VCaP (cell line): Measurements from ENCODE around the gene CD99L2.

Experiments used
- H3K27ac ChIP-seq: fragments of 450-650 bp; 2 replicates; pipeline ENCODE4 v1.5.1; 2017
- TF ChIP-seq, protein P1 (sequence below): fragments of 450-650 bp; conservative IDR thresholded peaks from 2 replicates; pipeline ENCODE4 v1.5.1; 2017; ENCODE audit warnings: mild to moderate bottlenecking, moderate library complexity

CD99L2 gene

DNA sequence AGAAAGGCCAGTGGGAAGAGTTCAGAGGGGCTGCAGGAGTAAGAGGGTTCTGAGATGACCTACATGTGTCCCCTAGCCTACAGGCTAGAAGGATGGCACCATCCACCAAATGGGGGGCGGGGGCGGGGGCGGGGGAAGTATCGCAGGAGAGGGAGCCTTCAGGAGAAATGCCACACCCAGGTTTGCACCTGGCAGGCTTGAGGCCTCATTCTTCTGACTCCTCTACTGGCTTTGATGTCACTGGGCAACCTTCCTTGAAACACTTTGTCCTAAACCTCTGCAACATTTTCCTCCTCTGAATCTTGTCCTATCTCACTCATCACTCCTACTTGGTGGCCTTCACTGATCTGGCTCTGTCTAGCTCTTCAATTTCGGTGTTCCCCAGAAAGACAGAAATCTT, 24.0 kb downstream of the CD99L2 start:
- TF ChIP-seq, protein P1, sequence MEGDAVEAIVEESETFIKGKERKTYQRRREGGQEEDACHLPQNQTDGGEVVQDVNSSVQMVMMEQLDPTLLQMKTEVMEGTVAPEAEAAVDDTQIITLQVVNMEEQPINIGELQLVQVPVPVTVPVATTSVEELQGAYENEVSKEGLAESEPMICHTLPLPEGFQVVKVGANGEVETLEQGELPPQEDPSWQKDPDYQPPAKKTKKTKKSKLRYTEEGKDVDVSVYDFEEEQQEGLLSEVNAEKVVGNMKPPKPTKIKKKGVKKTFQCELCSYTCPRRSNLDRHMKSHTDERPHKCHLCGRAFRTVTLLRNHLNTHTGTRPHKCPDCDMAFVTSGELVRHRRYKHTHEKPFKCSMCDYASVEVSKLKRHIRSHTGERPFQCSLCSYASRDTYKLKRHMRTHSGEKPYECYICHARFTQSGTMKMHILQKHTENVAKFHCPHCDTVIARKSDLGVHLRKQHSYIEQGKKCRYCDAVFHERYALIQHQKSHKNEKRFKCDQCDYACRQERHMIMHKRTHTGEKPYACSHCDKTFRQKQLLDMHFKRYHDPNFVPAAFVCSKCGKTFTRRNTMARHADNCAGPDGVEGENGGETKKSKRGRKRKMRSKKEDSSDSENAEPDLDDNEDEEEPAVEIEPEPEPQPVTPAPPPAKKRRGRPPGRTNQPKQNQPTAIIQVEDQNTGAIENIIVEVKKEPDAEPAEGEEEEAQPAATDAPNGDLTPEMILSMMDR: no peak
- H3K27ac ChIP-seq: no peak overlapping the region

DNA sequence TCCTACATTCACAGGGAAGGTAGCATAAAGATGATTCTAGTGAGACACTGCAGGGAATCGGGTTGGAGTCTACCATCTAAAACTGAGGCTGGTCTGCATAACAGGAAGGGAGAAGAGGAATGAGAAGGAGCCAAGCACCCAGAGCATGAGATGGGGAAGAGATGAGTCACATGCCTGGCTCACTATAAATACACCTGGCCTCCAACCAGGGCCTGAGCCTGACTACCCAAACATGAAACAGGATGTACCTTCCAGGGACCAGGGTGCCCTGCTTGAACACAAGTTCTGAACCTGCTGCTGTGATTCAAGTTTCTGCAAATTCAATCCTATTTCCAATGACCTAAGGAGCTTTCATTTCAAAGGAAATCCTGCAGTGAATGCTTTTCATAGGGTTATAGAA, 24.9 kb downstream of the CD99L2 start:
- TF ChIP-seq, protein P1: no peak
- no peak overlapping the region for H3K27ac ChIP-seq

DNA sequence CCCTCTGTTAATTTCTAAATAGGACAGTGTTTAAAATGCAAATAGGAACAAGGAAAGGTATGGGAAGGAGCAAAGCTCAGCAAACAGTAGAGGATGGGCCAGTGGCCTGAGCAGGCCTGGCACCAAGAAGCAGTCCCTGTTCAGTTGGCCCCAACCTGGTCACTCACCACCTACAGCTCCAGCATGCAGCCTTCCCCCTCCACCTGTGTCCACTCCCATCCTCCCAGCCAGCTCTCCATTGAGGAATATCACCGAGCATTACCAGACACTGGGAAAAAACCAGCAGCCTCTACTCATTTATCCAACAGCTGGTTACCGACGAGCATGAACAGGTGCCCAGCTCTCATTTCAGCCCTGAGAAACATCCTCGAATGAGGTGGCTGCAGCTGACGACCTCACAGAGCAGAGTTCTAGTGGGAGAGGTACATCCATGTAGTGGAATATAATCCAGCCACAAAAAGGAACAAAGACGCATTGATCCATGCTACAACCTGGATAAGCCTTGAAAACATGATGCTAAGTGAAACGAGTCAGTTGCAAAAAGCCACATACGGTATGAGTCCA, 25.6 kb downstream of the CD99L2 start:
- H3K27ac ChIP-seq: no peak overlapping the region
- TF ChIP-seq, protein P1: no peak

DNA sequence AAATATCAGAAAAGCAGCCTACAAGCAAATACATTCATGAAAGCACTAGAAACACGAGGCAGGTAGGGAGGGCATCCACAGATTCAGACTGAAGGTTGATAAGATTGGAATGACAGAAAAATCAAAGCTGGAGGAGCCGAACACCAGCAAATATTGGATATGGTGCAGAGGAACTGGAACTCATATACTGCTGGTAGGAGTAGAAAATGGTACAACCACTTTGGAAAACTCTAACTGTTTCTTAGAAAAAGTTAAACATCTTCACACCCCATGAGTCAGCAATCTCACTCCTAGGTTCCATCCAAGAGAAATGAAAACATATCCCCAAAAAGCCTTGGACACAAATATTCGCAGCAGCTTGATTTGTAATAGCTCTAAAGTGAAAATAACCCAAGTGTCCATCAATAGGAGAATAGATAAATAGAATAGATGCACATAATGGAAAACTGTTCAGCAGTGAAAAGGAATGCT, 27.1 kb downstream of the CD99L2 start:
- TF ChIP-seq, protein P1: no peak
- H3K27ac ChIP-seq: no peak overlapping the region

DNA sequence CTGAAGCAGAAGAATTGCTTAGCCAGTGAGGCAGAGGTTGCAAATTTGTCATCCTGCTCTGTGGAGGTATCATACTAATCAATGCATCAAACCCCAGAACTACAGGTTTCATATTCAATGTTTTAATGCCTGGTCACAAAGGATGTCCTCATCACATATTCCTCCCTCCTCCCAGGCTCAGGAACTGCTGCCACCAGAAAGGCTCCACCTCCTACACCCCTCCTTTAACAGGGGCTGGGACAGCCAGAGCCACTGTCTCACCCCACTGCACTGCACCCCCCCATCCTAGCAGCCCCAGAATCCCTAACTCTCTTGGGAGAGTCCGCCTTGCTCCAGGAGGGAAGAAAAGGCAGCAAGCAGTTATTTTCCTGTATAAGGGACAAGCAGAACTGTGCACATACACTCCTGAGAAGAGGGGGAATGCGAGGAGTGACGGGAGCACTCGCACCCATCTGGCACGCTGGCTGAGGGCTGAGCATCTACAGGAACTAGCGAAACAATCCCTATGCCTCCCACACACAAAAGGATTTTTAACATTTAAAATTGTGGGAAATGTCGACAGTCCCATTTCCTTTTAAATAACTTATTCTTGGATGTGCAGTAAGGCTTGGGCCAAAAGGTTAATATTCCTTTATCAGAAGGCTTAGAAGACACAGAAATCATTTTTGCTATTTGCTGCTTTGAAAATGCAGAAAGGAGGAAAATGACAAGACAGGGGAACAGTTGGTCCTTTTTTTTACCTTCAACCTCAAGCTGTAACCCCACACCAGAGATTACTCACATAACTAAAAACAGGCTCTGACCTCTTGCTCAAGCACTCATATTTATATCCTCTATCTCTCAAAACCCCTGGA, 27.8 kb downstream of the CD99L2 start:
- H3K27ac ChIP-seq: no peak overlapping the region
- TF ChIP-seq, protein P1: no peak

DNA sequence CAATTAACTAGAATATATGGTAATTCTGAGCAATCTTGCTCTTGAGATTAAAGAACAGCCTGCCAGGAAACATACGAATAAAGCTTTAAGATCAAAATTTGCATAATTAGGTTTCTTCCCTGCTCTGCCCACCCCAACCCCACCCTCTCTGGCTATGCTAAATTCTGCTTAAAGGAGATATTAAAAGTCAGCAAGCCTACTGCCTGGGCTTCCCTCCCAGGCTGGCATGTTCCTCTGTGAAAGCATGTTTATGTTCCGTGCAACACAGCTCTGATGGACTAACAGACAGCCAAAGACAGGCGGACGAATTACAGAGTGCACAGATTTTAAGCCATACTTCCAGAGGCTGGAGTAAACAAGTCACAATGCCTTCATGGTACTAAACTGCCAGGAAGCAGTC, 28.4 kb downstream of the CD99L2 start:
- H3K27ac ChIP-seq: no peak overlapping the region

DNA sequence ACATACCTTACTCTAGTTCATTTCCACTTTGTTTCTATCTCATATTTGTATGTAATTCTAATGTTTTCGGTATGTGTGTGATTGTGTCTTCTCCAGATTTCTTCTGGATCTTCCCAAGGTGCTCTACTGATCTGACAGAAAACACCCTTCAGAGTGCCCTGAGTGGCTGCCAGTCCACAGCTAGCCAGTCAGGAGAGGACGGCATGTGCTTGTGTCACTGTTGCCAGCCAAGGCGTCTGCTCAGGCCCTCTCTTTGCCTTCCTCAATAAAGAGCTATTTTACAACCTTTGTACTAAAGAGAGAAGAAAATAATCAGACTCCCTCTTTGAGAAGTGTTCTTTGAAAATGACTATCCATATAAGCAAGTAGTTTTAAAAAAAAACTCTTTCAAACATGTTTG, 29.0 kb downstream of the CD99L2 start:
- TF ChIP-seq, protein P1: no peak
- H3K27ac ChIP-seq: no peak overlapping the region

More for the DNA sequence above, 28.4 kb downstream of the CD99L2 start:
- TF ChIP-seq, protein P1: no peak
